Body of pancreas (tissue), 4 donors: ENCODE data around the gene ZNF416. TPM values are rescaled to one million over a fixed set of nuclear protein-coding genes. Genes with fewer than 3 reads are reported as not detected.

ENCODE experiments used
- ATAC-seq: fragments of 150-250 bp; one replicate; pipeline ENCODE4 v1.9.1; 2016
- DNase-seq, 4 donors: peaks; one replicate each; pipeline ENCODE4 v3.0.0-alpha.2; 2019
- H3K27ac ChIP-seq, 4 donors: fragments of 200-600 bp; sonication (generic); 1 replicate in 3 of 4; 2 replicates in 1 of 4; pipeline versions ENCODE4 v1.5.1 to v1.6.1; 2016 to 2019; ENCODE audit warnings: mild to moderate bottlenecking in 1 of 4, mixed read lengths in 1 of 4, moderate library complexity in 1 of 4
- H3K27me3 ChIP-seq, 2 donors: fragments of 200-600 bp; sonication (generic); one replicate each; pipeline ENCODE4 v1.6.0; 2016; ENCODE audit warnings: mild to moderate bottlenecking in 1 of 2
- H3K36me3 ChIP-seq, 2 donors: fragments of 200-600 bp; sonication (generic); replicated peaks in 1 of 2; 2 replicates each; pipeline ENCODE4 v1.5.1; 2016; ENCODE audit warnings: low read depth in 2 of 2; ENCODE audit not compliant: insufficient read depth in 1 of 2
- H3K4me1 ChIP-seq: fragments of 200-600 bp; sonication (generic); one replicate; pipeline ENCODE4 v1.6.0; 2016
- H3K4me3 ChIP-seq, 2 donors: fragments of 200-600 bp; sonication (generic); 1 replicate in 1 of 2; 2 replicates in 1 of 2; pipeline ENCODE4 v1.5.1; 2016 to 2019
- H3K9me3 ChIP-seq, 3 donors: fragments of 200-600 bp; sonication (generic); 1 replicate in 2 of 3; 2 replicates in 1 of 3; pipeline ENCODE4 v1.5.1; 2016
- CTCF ChIP-seq, 7 experiments: fragments of 450-650 bp in 4 of 7; fragments of 200-600 bp in 3 of 7; sonication (generic) in 3 of 7; IDR thresholded peaks; one replicate each; pipeline ENCODE4 v1.5.1; 2016 to 2019; ENCODE audit warnings: antibody characterized with exemption in 7 of 7
- POLR2A ChIP-seq, 3 donors: fragments of 450-650 bp; IDR thresholded peaks; one replicate each; pipeline ENCODE4 v1.6.1; 2016; ENCODE audit warnings: antibody characterized with exemption in 3 of 3, mild to moderate bottlenecking in 2 of 3
- WGBS, 2 donors: methylation state at CpG; one replicate each; pipeline ENCODE4 v1.1.5; 2017; 5-methylcytosine and 5-hydroxymethylcytosine counted together
- intact Hi-C: fragments of 100-400 bp; cut with DNase I; formaldehyde crosslinking; loops from one replicate; pipeline ENCODE4 v1.15.1; 2023
- total RNA-seq, 2 donors: library from RNA; depleted of rRNA; stranded (reverse); fragments of >200 nt; gene quantifications; one replicate each; pipeline ENCODE4 v1.1.0, GENCODE V29; 2016

The ZNF416 gene
- total RNA-seq, 2 donors from 2014 or later: 0.66 to 2.1 TPM

GRCh38 chr19:57599377-57599760, 20.7 kb upstream of the ZNF416 start:
- Histone ChIP-seq H3K36me3 (no peaks in the 10 kb centered on the region), H3K4me3 (peak overlapping the region; percentile 58 to 60), H3K27me3 (no peaks in the 10 kb centered on the region), H3K27ac (no peak overlapping the region), H3K4me1 (peaks cover 12% of the 10 kb centered on the region), H3K9me3 (peaks cover 0 to 13% (median 0%) of the 10 kb centered on the region in 3 donors)
- DNase-seq (no peak), ATAC-seq (no peak)
- intact Hi-C loops: no loop called here
- WGBS, 2 donors: 45 to 48% methylated on average over 8 of the region's 8 CpGs
- TF ChIP-seq POLR2A (IDR thresholded peaks at IDR 0.05) (no peak), CTCF (IDR thresholded peaks at IDR 0.05) (no peak)

GRCh38 chr19:57587529-57587928, 8.8 kb upstream of the ZNF416 start:
- no peak overlapping the region for H3K27ac ChIP-seq
- 73 to 83% methylated on average over 1 of the region's 1 CpG for WGBS, 2 donors
- DNase-seq: no peak
- intact Hi-C loops: no loop called here
- H3K9me3 ChIP-seq: peaks cover 0 to 43% (median 0%) of the 10 kb centered on the region in 3 donors
- TF ChIP-seq CTCF (IDR thresholded peaks at IDR 0.05) (no peak), POLR2A (IDR thresholded peaks at IDR 0.05) (no peak)
- H3K36me3 ChIP-seq: peaks cover 0 to 4% of the 10 kb centered on the region in 2 donors
- no peaks in the 10 kb centered on the region for H3K27me3 ChIP-seq
- peaks cover 15% of the 10 kb centered on the region for H3K4me1 ChIP-seq
- no peak for ATAC-seq
- H3K4me3 ChIP-seq: no peak overlapping the region

GRCh38 chr19:57583521-57584416, 5.1 kb upstream of the ZNF416 start, which contains the start of gene ZIK1:
Gene ZIK1 (plus strand): TSS chr19:57584145. CDS start chr19:57584357, 212 bp downstream.
- 0 to 3% methylated on average over 1 to 76 of the region's 76 CpGs for WGBS, 2 donors
- DNase-seq (peak; percentile 71 to 88 (median 78)), ATAC-seq (peak; percentile 89)
- Histone ChIP-seq H3K9me3 (peaks cover 0 to 20% (median 0%) of the 10 kb centered on the region in 3 donors), H3K4me1 (peaks cover 15% of the 10 kb centered on the region), H3K27ac (peak within 1 kb of the TSS in 2 of 4 donors; percentile 33 to 38), H3K36me3 (no peaks in the 10 kb centered on the region), H3K27me3 (no peaks in the 10 kb centered on the region), H3K4me3 (peak within 1 kb of the TSS in 1 of 2 donors; percentile 19)
- TF ChIP-seq POLR2A (IDR thresholded peaks at IDR 0.05) (peak in 2 of 3 donors; percentile 53), CTCF (IDR thresholded peaks at IDR 0.05) (peak in 1 of 7 experiments; percentile 7)
- intact Hi-C loops: no loop called here

- no peak for TF ChIP-seq POLR2A (IDR thresholded peaks at IDR 0.05)
- TF ChIP-seq CTCF (IDR thresholded peaks at IDR 0.05): no peak
- no peak for ATAC-seq
- WGBS, 2 donors: 22 to 39% methylated on average over 14 to 19 of the region's 21 CpGs
- intact Hi-C loops: no loop called here
- H3K36me3 ChIP-seq: no peaks in the 10 kb centered on the region
- no peaks in the 10 kb centered on the region for H3K27me3 ChIP-seq
- peaks cover 0 to 20% (median 0%) of the 10 kb centered on the region in 3 donors for H3K9me3 ChIP-seq
- no peak overlapping the region for H3K4me3 ChIP-seq
- H3K27ac ChIP-seq: no peak overlapping the region
- no peak for DNase-seq
- H3K4me1 ChIP-seq: peaks cover 18% of the 10 kb centered on the region
Observed at GRCh38 chr19:57583104-57583520, 4.4 kb upstream of the ZNF416 start.
